ENCODE results near the gene COPB1.

DNA sequence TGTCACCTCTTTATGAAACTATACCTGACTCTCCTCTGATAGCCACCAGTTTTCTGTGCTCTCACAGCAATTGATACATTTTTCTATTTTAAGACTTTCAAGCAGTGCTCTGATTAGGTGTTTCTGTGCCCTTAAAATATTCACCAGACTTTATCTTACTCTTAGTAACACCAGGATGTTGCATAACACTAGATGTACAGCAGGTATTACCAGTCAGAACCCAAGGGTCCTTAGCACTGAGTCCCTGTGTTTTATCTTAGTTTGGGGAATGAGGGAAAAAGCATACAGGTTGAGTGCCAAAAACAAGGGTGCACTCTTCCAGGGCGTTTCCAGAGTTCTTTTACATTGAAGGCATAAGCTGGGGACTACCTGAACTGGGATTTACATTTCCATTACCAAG, 51.4 kb downstream of the COPB1 start:
- TF ChIP-seq, protein P1, sequence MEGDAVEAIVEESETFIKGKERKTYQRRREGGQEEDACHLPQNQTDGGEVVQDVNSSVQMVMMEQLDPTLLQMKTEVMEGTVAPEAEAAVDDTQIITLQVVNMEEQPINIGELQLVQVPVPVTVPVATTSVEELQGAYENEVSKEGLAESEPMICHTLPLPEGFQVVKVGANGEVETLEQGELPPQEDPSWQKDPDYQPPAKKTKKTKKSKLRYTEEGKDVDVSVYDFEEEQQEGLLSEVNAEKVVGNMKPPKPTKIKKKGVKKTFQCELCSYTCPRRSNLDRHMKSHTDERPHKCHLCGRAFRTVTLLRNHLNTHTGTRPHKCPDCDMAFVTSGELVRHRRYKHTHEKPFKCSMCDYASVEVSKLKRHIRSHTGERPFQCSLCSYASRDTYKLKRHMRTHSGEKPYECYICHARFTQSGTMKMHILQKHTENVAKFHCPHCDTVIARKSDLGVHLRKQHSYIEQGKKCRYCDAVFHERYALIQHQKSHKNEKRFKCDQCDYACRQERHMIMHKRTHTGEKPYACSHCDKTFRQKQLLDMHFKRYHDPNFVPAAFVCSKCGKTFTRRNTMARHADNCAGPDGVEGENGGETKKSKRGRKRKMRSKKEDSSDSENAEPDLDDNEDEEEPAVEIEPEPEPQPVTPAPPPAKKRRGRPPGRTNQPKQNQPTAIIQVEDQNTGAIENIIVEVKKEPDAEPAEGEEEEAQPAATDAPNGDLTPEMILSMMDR (optimal IDR thresholded peaks at IDR 0.05 in 1 of 3, IDR thresholded peaks at IDR 0.05 in 1 of 3, conservative IDR thresholded peaks at IDR 0.05 in 1 of 3; ENCODE audit: extremely low read depth in 1 of 3, insufficient read depth in 2 of 3, low read length in 3 of 3), result no peak
- no peak for TF ChIP-seq EZH2 (IDR thresholded peaks at IDR 0.05; ENCODE audit: low read length)

Data from keratinocyte (primary cell).